ENCODE measurements around the gene MTA1.

DNA sequence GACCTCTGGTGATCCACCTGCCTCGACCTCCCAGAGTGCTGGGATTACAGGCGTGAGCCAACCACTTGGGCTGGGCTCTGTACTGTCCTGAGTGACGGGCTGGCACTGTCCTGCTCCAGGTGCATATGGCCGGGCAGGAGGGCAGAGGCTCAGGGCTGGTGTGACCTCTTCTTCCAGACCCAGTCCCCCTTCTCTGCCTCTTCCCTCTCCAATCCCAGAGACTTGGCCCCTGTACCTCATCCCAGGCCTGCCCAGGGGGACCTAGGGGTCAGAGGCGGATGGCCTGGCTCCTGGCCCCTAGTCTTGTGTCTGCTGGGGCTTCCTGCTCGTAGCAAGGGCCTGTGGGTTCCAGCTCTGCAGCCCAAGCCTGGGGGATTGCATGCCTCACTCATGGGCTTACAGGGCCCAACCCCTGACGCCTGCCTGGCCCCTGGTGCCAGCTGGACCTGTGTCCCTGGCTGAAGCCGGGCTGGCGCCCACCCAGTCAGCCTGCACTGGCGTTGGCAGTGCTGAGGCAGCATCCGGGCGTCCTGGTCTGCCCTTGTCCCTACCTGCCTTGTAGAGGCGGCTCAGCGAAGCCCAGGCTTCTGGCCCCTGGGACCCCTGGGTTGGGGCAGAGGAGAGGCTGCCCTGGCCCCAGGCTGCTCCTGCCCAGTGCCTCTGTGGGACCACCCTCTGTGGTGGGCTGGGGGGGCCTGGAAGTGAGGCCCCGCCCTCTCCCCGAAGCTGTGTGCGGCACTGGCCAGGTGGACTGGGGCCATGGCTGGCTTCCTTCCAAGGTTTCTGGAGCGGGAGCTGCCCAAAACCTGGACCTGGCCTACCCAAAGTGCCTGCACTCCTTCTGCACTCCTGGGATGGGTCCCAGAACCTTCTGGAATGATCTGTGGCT, 75.7 kb downstream of the MTA1 start:
- TF ChIP-seq, protein P1, sequence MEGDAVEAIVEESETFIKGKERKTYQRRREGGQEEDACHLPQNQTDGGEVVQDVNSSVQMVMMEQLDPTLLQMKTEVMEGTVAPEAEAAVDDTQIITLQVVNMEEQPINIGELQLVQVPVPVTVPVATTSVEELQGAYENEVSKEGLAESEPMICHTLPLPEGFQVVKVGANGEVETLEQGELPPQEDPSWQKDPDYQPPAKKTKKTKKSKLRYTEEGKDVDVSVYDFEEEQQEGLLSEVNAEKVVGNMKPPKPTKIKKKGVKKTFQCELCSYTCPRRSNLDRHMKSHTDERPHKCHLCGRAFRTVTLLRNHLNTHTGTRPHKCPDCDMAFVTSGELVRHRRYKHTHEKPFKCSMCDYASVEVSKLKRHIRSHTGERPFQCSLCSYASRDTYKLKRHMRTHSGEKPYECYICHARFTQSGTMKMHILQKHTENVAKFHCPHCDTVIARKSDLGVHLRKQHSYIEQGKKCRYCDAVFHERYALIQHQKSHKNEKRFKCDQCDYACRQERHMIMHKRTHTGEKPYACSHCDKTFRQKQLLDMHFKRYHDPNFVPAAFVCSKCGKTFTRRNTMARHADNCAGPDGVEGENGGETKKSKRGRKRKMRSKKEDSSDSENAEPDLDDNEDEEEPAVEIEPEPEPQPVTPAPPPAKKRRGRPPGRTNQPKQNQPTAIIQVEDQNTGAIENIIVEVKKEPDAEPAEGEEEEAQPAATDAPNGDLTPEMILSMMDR (IDR thresholded peaks at IDR 0.05) = no peak
- TF ChIP-seq POLR2A (IDR thresholded peaks at IDR 0.05) = no peak

Measured in uterus (tissue), 2 donors.